ENCODE data around the gene TCHP.

GRCh38 chr12:109950625-109951024 lies 50.6 kb downstream of the TCHP start:
- TF ChIP-seq, protein P1, sequence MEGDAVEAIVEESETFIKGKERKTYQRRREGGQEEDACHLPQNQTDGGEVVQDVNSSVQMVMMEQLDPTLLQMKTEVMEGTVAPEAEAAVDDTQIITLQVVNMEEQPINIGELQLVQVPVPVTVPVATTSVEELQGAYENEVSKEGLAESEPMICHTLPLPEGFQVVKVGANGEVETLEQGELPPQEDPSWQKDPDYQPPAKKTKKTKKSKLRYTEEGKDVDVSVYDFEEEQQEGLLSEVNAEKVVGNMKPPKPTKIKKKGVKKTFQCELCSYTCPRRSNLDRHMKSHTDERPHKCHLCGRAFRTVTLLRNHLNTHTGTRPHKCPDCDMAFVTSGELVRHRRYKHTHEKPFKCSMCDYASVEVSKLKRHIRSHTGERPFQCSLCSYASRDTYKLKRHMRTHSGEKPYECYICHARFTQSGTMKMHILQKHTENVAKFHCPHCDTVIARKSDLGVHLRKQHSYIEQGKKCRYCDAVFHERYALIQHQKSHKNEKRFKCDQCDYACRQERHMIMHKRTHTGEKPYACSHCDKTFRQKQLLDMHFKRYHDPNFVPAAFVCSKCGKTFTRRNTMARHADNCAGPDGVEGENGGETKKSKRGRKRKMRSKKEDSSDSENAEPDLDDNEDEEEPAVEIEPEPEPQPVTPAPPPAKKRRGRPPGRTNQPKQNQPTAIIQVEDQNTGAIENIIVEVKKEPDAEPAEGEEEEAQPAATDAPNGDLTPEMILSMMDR (conservative IDR thresholded peaks at IDR 0.05; ENCODE audit: low read length), result no peak
- no peak for TF ChIP-seq EZH2phosphoT487 (IDR thresholded peaks at IDR 0.05; ENCODE audit: borderline replicate concordance)
